Measurements from ENCODE around the gene IFNB1. TPM values are rescaled to one million over a fixed set of nuclear protein-coding genes. Genes with fewer than 3 reads are reported as not detected.

IFNB1 gene
- total RNA-seq, 4 donors from 2014 or later: not detected

GRCh38 chr9:21086538-21086937 lies 8.8 kb upstream of the IFNB1 start:
- DNase-seq (ENCODE audit: extremely low spot score): no peak
- H3K4me1 ChIP-seq: peaks cover 0 to 13% (median 0%) of the 10 kb centered on the region in 4 donors
- no peak overlapping the region for H3K27ac ChIP-seq (replicated peaks in 1 of 4)
- H3K4me3 ChIP-seq: no peak overlapping the region
- no peaks in the 10 kb centered on the region for H3K36me3 ChIP-seq
- no peaks in the 10 kb centered on the region for H3K27me3 ChIP-seq
- intact Hi-C loops (cut with DNase I): no loop called here
- no peak for TF ChIP-seq POLR2A (IDR thresholded peaks at IDR 0.05; ENCODE audit: low read depth)
- TF ChIP-seq CTCF (IDR thresholded peaks at IDR 0.05): no peak
- no peak for TF ChIP-seq EP300 (IDR thresholded peaks at IDR 0.05)
- TF ChIP-seq POLR2AphosphoS5 (IDR thresholded peaks at IDR 0.05): no peak
- H3K9me3 ChIP-seq: peaks cover 0 to 13% (median 0%) of the 10 kb centered on the region in 4 donors
- 94% methylated on average over 1 of the region's 1 CpG for WGBS

- no peak overlapping the region for H3K4me3 ChIP-seq
- intact Hi-C loops (cut with DNase I): no loop called here
- no peaks in the 10 kb centered on the region for H3K27me3 ChIP-seq
- H3K9me3 ChIP-seq: peaks cover 0 to 13% (median 0%) of the 10 kb centered on the region in 4 donors
- no peaks in the 10 kb centered on the region for H3K36me3 ChIP-seq
- H3K4me1 ChIP-seq: peaks cover 0 to 14% (median 0%) of the 10 kb centered on the region in 4 donors
- TF ChIP-seq POLR2AphosphoS5 (IDR thresholded peaks at IDR 0.05) (no peak), POLR2A (IDR thresholded peaks at IDR 0.05; ENCODE audit: low read depth) (no peak), EP300 (IDR thresholded peaks at IDR 0.05) (no peak), CTCF (IDR thresholded peaks at IDR 0.05) (no peak)
- 93% methylated on average over 1 of the region's 1 CpG for WGBS
- H3K27ac ChIP-seq (replicated peaks in 1 of 4): no peak overlapping the region
- DNase-seq (ENCODE audit: extremely low spot score): no peak
Measured at GRCh38 chr9:21085005-21085404, 7.3 kb upstream of the IFNB1 start.

GRCh38 chr9:21084242-21084850 lies 6.6 kb upstream of the IFNB1 start:
- H3K4me1 ChIP-seq: peaks cover 0 to 14% (median 0%) of the 10 kb centered on the region in 4 donors
- peaks cover 0 to 13% (median 0%) of the 10 kb centered on the region in 4 donors for H3K9me3 ChIP-seq
- H3K27me3 ChIP-seq: no peaks in the 10 kb centered on the region
- no peak overlapping the region for H3K4me3 ChIP-seq
- H3K27ac ChIP-seq (replicated peaks in 1 of 4): no peak overlapping the region
- no peaks in the 10 kb centered on the region for H3K36me3 ChIP-seq
- no peak for TF ChIP-seq POLR2AphosphoS5 (IDR thresholded peaks at IDR 0.05)
- TF ChIP-seq POLR2A (IDR thresholded peaks at IDR 0.05; ENCODE audit: low read depth): no peak
- TF ChIP-seq EP300 (IDR thresholded peaks at IDR 0.05): no peak
- no peak for TF ChIP-seq CTCF (IDR thresholded peaks at IDR 0.05)
- intact Hi-C loops (cut with DNase I): no loop called here
- DNase-seq (ENCODE audit: extremely low spot score): no peak

- peaks cover 0 to 14% (median 0%) of the 10 kb centered on the region in 4 donors for H3K4me1 ChIP-seq
- no peaks in the 10 kb centered on the region for H3K27me3 ChIP-seq
- H3K36me3 ChIP-seq: no peaks in the 10 kb centered on the region
- intact Hi-C loops (cut with DNase I): no loop called here
- H3K27ac ChIP-seq (replicated peaks in 1 of 4): no peak overlapping the region
- H3K4me3 ChIP-seq: no peak overlapping the region
- 72% methylated on average over 4 of the region's 4 CpGs for WGBS
- peaks cover 0 to 13% (median 0%) of the 10 kb centered on the region in 4 donors for H3K9me3 ChIP-seq
- TF ChIP-seq POLR2AphosphoS5 (IDR thresholded peaks at IDR 0.05): no peak
- no peak for TF ChIP-seq CTCF (IDR thresholded peaks at IDR 0.05)
- no peak for TF ChIP-seq POLR2A (IDR thresholded peaks at IDR 0.05; ENCODE audit: low read depth)
- TF ChIP-seq EP300 (IDR thresholded peaks at IDR 0.05): no peak
- DNase-seq (ENCODE audit: extremely low spot score): no peak
Measured at GRCh38 chr9:21082671-21083070, 4.9 kb upstream of the IFNB1 start.

GRCh38 chr9:21081999-21082398 lies 4.3 kb upstream of the IFNB1 start:
- TF ChIP-seq POLR2AphosphoS5 (IDR thresholded peaks at IDR 0.05) (no peak), CTCF (IDR thresholded peaks at IDR 0.05) (no peak), POLR2A (IDR thresholded peaks at IDR 0.05; ENCODE audit: low read depth) (no peak), EP300 (IDR thresholded peaks at IDR 0.05) (no peak)
- no peak overlapping the region for H3K4me3 ChIP-seq
- DNase-seq (ENCODE audit: extremely low spot score): no peak
- peaks cover 0 to 6% (median 0%) of the 10 kb centered on the region in 4 donors for H3K9me3 ChIP-seq
- H3K27me3 ChIP-seq: no peaks in the 10 kb centered on the region
- intact Hi-C loops (cut with DNase I): no loop called here
- H3K36me3 ChIP-seq: no peaks in the 10 kb centered on the region
- H3K4me1 ChIP-seq: peaks cover 0 to 14% (median 0%) of the 10 kb centered on the region in 4 donors
- H3K27ac ChIP-seq (replicated peaks in 1 of 4): no peak overlapping the region
- WGBS: 64% methylated on average over 4 of the region's 4 CpGs

All from esophagus muscularis mucosa (tissue), 4 donors.